Astrocyte of the cerebellum (primary cell): ENCODE measurements around the gene ACACA.

Source experiments
- DNase-seq: peaks from one replicate; pipeline ENCODE4 v3.0.0-alpha.2; 2011; ENCODE audit warnings: low read depth
- H3K4me3 ChIP-seq: 2 replicates; pipeline ENCODE4 v1.5.1; 2011; ENCODE audit warnings: mild to moderate bottlenecking, low read depth, low read length, moderate library complexity
- CTCF ChIP-seq: IDR thresholded peaks from 2 replicates; pipeline ENCODE4 v1.5.1; 2012; ENCODE audit warnings: low read length, low read depth, moderate library complexity, mild to moderate bottlenecking; ENCODE audit errors: missing control alignments
- in situ Hi-C: cut with HindIII; loops from 2 replicates; pipeline ENCODE4 v1.10.0; 2017; ENCODE audit warnings: low sequenced_read_pairs

The ACACA gene

GRCh38 chr17:37211136-37211535, 195.5 kb downstream of the ACACA start:
- TF ChIP-seq CTCF: no peak
- H3K4me3 ChIP-seq: no peak overlapping the region
- no peak for DNase-seq
- in situ Hi-C loops: no loop called here

- TF ChIP-seq CTCF: no peak
- DNase-seq: no peak
- in situ Hi-C loops: no loop called here
- H3K4me3 ChIP-seq: no peak overlapping the region
These were observed 199.5 kb downstream of the ACACA start for GRCh38 chr17:37207103-37207502.

GRCh38 chr17:37206299-37206698, 200.3 kb downstream of the ACACA start:
- H3K4me3 ChIP-seq: no peak overlapping the region
- no peak for TF ChIP-seq CTCF
- in situ Hi-C loops: no loop called here
- DNase-seq: no peak

GRCh38 chr17:37200497-37200896, 206.1 kb downstream of the ACACA start:
- in situ Hi-C loops: no loop called here
- no peak for TF ChIP-seq CTCF
- H3K4me3 ChIP-seq: no peak overlapping the region
- no peak for DNase-seq

GRCh38 chr17:37197336-37197735, 209.3 kb downstream of the ACACA start:
- in situ Hi-C loops: no loop called here
- DNase-seq: no peak
- TF ChIP-seq CTCF: no peak

GRCh38 chr17:37194208-37194607, 212.4 kb downstream of the ACACA start:
- DNase-seq: no peak
- in situ Hi-C loops: no loop called here
- TF ChIP-seq CTCF: no peak
- H3K4me3 ChIP-seq: no peak overlapping the region

More at GRCh38 chr17:37197336-37197735, 209.3 kb downstream of the ACACA start:
- no peak overlapping the region for H3K4me3 ChIP-seq

GRCh38 chr17:37191219-37191618, 215.4 kb downstream of the ACACA start:
- in situ Hi-C loops: no loop called here
- no peak for DNase-seq
- no peak for TF ChIP-seq CTCF
- no peak overlapping the region for H3K4me3 ChIP-seq
